Measurements from ENCODE around the gene RNF213. TPM values are rescaled to one million over a fixed set of nuclear protein-coding genes. Genes with fewer than 3 reads are reported as not detected.

Gene RNF213
- total RNA-seq, 1 experiment from 2014 or later = 44.5 TPM

GRCh38 chr17:80287038-80287437 is 26.4 kb downstream of the RNF213 start:
- H4K20me1 ChIP-seq (ENCODE audit: insufficient read depth) = peaks cover 4% of the 10 kb centered on the region; the same call in 1 of the 2 replicates
- ChIA-PET RAD21 (ENCODE audit: low non-redundant PET in 1 of 2, low total read pairs in 2 of 2, uncharacterized antibody in 2 of 2, unreplicated experiment in 2 of 2) (no interaction called here), POLR2A (no interaction called here), CTCF (no interaction called here)
- TF ChIP-seq ZFX (IDR thresholded peaks at IDR 0.05) (no peak), POLR2A (IDR thresholded peaks at IDR 0.05; ENCODE audit: borderline replicate concordance, extremely low read depth, insufficient read depth, insufficient read length) (no peak), EZH2 (IDR thresholded peaks at IDR 0.05) (no peak), RAD21 (IDR thresholded peaks at IDR 0.05; ENCODE audit: low read depth) (no peak), TCF7L2 (IDR thresholded peaks at IDR 0.05; ENCODE audit: borderline replicate concordance, extremely low read depth, insufficient read depth, insufficient read length) (no peak), ZBTB33 (IDR thresholded peaks at IDR 0.05; ENCODE audit: extremely low read depth, insufficient replicate concordance, low read length) (no peak), SRF (IDR thresholded peaks at IDR 0.05; ENCODE audit: low read depth) (no peak), CBX3 (IDR thresholded peaks at IDR 0.05; ENCODE audit: low read depth) (no peak), ATF3 (IDR thresholded peaks at IDR 0.05) (no peak), MAX (IDR thresholded peaks at IDR 0.05) (no peak), EGR1 (IDR thresholded peaks at IDR 0.05; ENCODE audit: low read depth) (no peak), FOSL1 (IDR thresholded peaks at IDR 0.05; ENCODE audit: low read depth) (no peak), EZH2phosphoT487 (IDR thresholded peaks at IDR 0.05; ENCODE audit: borderline replicate concordance) (no peak), CTCF (IDR thresholded peaks at IDR 0.05 in 2 of 3, conservative IDR thresholded peaks at IDR 0.05 in 1 of 3; ENCODE audit: borderline replicate concordance in 1 of 3, insufficient read depth in 1 of 3, low read depth in 2 of 3, low read length in 2 of 3) (no peak), POLR2AphosphoS5 (IDR thresholded peaks at IDR 0.05; ENCODE audit: low read depth, low read length) (no peak), ELF1 (IDR thresholded peaks at IDR 0.05; ENCODE audit: borderline replicate concordance, low read depth) (no peak), CEBPB (IDR thresholded peaks at IDR 0.05; ENCODE audit: low read depth) (no peak), SP1 (IDR thresholded peaks at IDR 0.05; ENCODE audit: low read depth) (no peak)
- no peak overlapping the region for H3K9ac ChIP-seq (ENCODE audit: low read length)
- H3K4me1 ChIP-seq (ENCODE audit: control insufficient read depth in 1 of 2, insufficient read depth in 2 of 2, low read length in 2 of 2) = no peaks in the 10 kb centered on the region
- no peaks in the 10 kb centered on the region for H3K79me2 ChIP-seq (ENCODE audit: insufficient read depth, low read length)
- no peaks in the 10 kb centered on the region for H3K9me2 ChIP-seq (ENCODE audit: insufficient read depth)
- ATAC-seq (no peak), DNase-seq (ENCODE audit: low read depth, low spot score) (no peak)
- BruUV-seq (replicated peaks) = no TSS peak
- no peaks in the 10 kb centered on the region for H3K27me3 ChIP-seq (ENCODE audit: insufficient read depth, low read length)
- H3K27ac ChIP-seq (ENCODE audit: low read depth, low read length) = no peak overlapping the region
- intact Hi-C loops (cut with micrococcal nuclease) = no loop called here
- H3K4me3 ChIP-seq (replicated peaks in 1 of 2; ENCODE audit: low read depth in 1 of 2, low read length in 2 of 2) = no peak overlapping the region
- no peaks in the 10 kb centered on the region for H3K9me3 ChIP-seq (ENCODE audit: control insufficient read depth in 1 of 2, insufficient read depth in 1 of 2, low read depth in 1 of 2, low read length in 2 of 2)
- H3K36me3 ChIP-seq (ENCODE audit: control insufficient read depth in 1 of 2, insufficient read depth in 2 of 2, low read length in 2 of 2) = peaks cover 8 to 16% of the 10 kb centered on the region in 2 experiments; a peak in 2 of 4 replicates
- no peak overlapping the region for H3K4me2 ChIP-seq (ENCODE audit: low read length)
- H2AFZ ChIP-seq (ENCODE audit: low read depth, low read length, poor library complexity, severe bottlenecking) = no peak overlapping the region
